ENCODE data around the gene NME8. TPM values are rescaled to one million over a fixed set of nuclear protein-coding genes. Genes with fewer than 3 reads are reported as not detected.
A peak's percentile ranks its signal among the peaks of the same experiment; 100 is the strongest.

NME8 gene
- total RNA-seq, 1 donor: not detected

GRCh38 chr7:37833818-37834146, 14.6 kb upstream of the NME8 start:
- no peak overlapping the region for H2AFZ ChIP-seq (ENCODE audit: low read length)
- no peaks in the 10 kb centered on the region for H3K9me3 ChIP-seq (ENCODE audit: low read depth, low read length)
- TF ChIP-seq CTCF (IDR thresholded peaks at IDR 0.05; ENCODE audit: extremely low read depth, low read depth, low read length): no peak
- H4K20me1 ChIP-seq (ENCODE audit: insufficient read depth, low read length): no peaks in the 10 kb centered on the region
- DNase-seq (ENCODE audit: insufficient read length, low spot score, missing footprints): no peak
- peaks cover 3% of the 10 kb centered on the region for H3K4me1 ChIP-seq (ENCODE audit: insufficient read depth, low read length)
- no peak overlapping the region for H3K4me3 ChIP-seq (ENCODE audit: insufficient read depth, low read length)
- no peaks in the 10 kb centered on the region for H3K36me3 ChIP-seq (ENCODE audit: insufficient read depth, low read length)
- H3K27me3 ChIP-seq (ENCODE audit: insufficient read depth, low read length): no peaks in the 10 kb centered on the region
- H3K27ac ChIP-seq (ENCODE audit: low read depth, low read length): no peak overlapping the region
- H3K4me2 ChIP-seq (ENCODE audit: insufficient read depth, low read length): peak overlapping the region; percentile 94
- H3K79me2 ChIP-seq (ENCODE audit: insufficient read depth, low read length): no peaks in the 10 kb centered on the region

GRCh38 chr7:37853468-37853867, 5.1 kb downstream of the NME8 start:
- no peaks in the 10 kb centered on the region for H3K4me1 ChIP-seq (ENCODE audit: insufficient read depth, low read length)
- H4K20me1 ChIP-seq (ENCODE audit: insufficient read depth, low read length): no peaks in the 10 kb centered on the region
- no peaks in the 10 kb centered on the region for H3K36me3 ChIP-seq (ENCODE audit: insufficient read depth, low read length)
- H3K27ac ChIP-seq (ENCODE audit: low read depth, low read length): no peak overlapping the region
- no peaks in the 10 kb centered on the region for H3K9me3 ChIP-seq (ENCODE audit: low read depth, low read length)
- H3K79me2 ChIP-seq (ENCODE audit: insufficient read depth, low read length): no peaks in the 10 kb centered on the region
- no peaks in the 10 kb centered on the region for H3K27me3 ChIP-seq (ENCODE audit: insufficient read depth, low read length)
- H3K4me3 ChIP-seq (ENCODE audit: insufficient read depth, low read length): no peak overlapping the region
- no peak overlapping the region for H2AFZ ChIP-seq (ENCODE audit: low read length)
- no peak for TF ChIP-seq CTCF (IDR thresholded peaks at IDR 0.05; ENCODE audit: extremely low read depth, low read depth, low read length)
- H3K4me2 ChIP-seq (ENCODE audit: insufficient read depth, low read length): no peak overlapping the region
- DNase-seq (ENCODE audit: insufficient read length, low spot score, missing footprints): no peak

- H3K4me2 ChIP-seq (ENCODE audit: insufficient read depth, low read length): no peak overlapping the region
- no peak overlapping the region for H2AFZ ChIP-seq (ENCODE audit: low read length)
- H4K20me1 ChIP-seq (ENCODE audit: insufficient read depth, low read length): no peaks in the 10 kb centered on the region
- H3K4me1 ChIP-seq (ENCODE audit: insufficient read depth, low read length): no peaks in the 10 kb centered on the region
- no peaks in the 10 kb centered on the region for H3K9me3 ChIP-seq (ENCODE audit: low read depth, low read length)
- H3K4me3 ChIP-seq (ENCODE audit: insufficient read depth, low read length): no peak overlapping the region
- no peaks in the 10 kb centered on the region for H3K36me3 ChIP-seq (ENCODE audit: insufficient read depth, low read length)
- TF ChIP-seq CTCF (IDR thresholded peaks at IDR 0.05; ENCODE audit: extremely low read depth, low read depth, low read length): no peak
- no peak overlapping the region for H3K27ac ChIP-seq (ENCODE audit: low read depth, low read length)
- no peak for DNase-seq (ENCODE audit: insufficient read length, low spot score, missing footprints)
- no peaks in the 10 kb centered on the region for H3K79me2 ChIP-seq (ENCODE audit: insufficient read depth, low read length)
- no peaks in the 10 kb centered on the region for H3K27me3 ChIP-seq (ENCODE audit: insufficient read depth, low read length)
These were observed 33.7 kb downstream of the NME8 start for GRCh38 chr7:37882086-37882485.

GRCh38 chr7:37893359-37893758, 45.0 kb downstream of the NME8 start:
- H3K9me3 ChIP-seq (ENCODE audit: low read depth, low read length): no peaks in the 10 kb centered on the region

More at GRCh38 chr7:37893359-37893758, 45.0 kb downstream of the NME8 start:
- no peak for DNase-seq (ENCODE audit: insufficient read length, low spot score, missing footprints)
- H2AFZ ChIP-seq (ENCODE audit: low read length): no peak overlapping the region
- H3K4me2 ChIP-seq (ENCODE audit: insufficient read depth, low read length): no peak overlapping the region
- TF ChIP-seq CTCF (IDR thresholded peaks at IDR 0.05; ENCODE audit: extremely low read depth, low read depth, low read length): no peak
- no peak overlapping the region for H3K4me3 ChIP-seq (ENCODE audit: insufficient read depth, low read length)
- H3K36me3 ChIP-seq (ENCODE audit: insufficient read depth, low read length): no peaks in the 10 kb centered on the region
- H3K27ac ChIP-seq (ENCODE audit: low read depth, low read length): no peak overlapping the region
- H3K79me2 ChIP-seq (ENCODE audit: insufficient read depth, low read length): no peaks in the 10 kb centered on the region
- no peaks in the 10 kb centered on the region for H4K20me1 ChIP-seq (ENCODE audit: insufficient read depth, low read length)
- no peaks in the 10 kb centered on the region for H3K4me1 ChIP-seq (ENCODE audit: insufficient read depth, low read length)
- H3K27me3 ChIP-seq (ENCODE audit: insufficient read depth, low read length): peaks cover 9% of the 10 kb centered on the region
